ENCODE results near the gene AGAP6. TPM values are rescaled to one million over a fixed set of nuclear protein-coding genes. Genes with fewer than 3 reads are reported as not detected.
"Not testable (repeated sequence)": the region's sequence is repeated elsewhere in the genome, so short reads cannot be mapped to it uniquely, and the experiment has no call there.

AGAP6 gene
- total RNA-seq, 1 experiment from 2014 or later, result 16.7 TPM

- H3K4me1 ChIP-seq (ENCODE audit: insufficient read depth, low read length, poor library complexity, severe bottlenecking); CTCF ChIA-PET; H3K4me3 ChIP-seq (ENCODE audit: low read depth, low read length, poor library complexity, severe bottlenecking); H3K9me3 ChIP-seq (ENCODE audit: low read depth, low read length, poor library complexity, severe bottlenecking); BruUV-seq (replicated peaks); H3K27me3 ChIP-seq (replicated peaks; ENCODE audit: insufficient read depth, low read depth, low read length, poor library complexity); H3K36me3 ChIP-seq (ENCODE audit: insufficient read depth, low read length, poor library complexity, severe bottlenecking); intact Hi-C loops (cut with micrococcal nuclease; ENCODE audit: unreplicated experiment); H3K27ac ChIP-seq (ENCODE audit: low read depth, low read length, poor library complexity, severe bottlenecking); POLR2A ChIA-PET (ENCODE audit: low non-redundant PET): not testable (repeated sequence)
- DNase-seq (ENCODE audit: low spot score), result peak; percentile 11
Observed at GRCh38 chr10:49953122-49953521, 35.1 kb upstream of the AGAP6 start.

GRCh38 chr10:49970331-49970857 lies 17.8 kb upstream of the AGAP6 start:
- POLR2A ChIA-PET (ENCODE audit: low non-redundant PET); H3K9me3 ChIP-seq (ENCODE audit: low read depth, low read length, poor library complexity, severe bottlenecking); H3K36me3 ChIP-seq (ENCODE audit: insufficient read depth, low read length, poor library complexity, severe bottlenecking); intact Hi-C loops (cut with micrococcal nuclease; ENCODE audit: unreplicated experiment); H3K27me3 ChIP-seq (replicated peaks; ENCODE audit: insufficient read depth, low read depth, low read length, poor library complexity); CTCF ChIA-PET; DNase-seq (ENCODE audit: low spot score); H3K4me1 ChIP-seq (ENCODE audit: insufficient read depth, low read length, poor library complexity, severe bottlenecking); H3K4me3 ChIP-seq (ENCODE audit: low read depth, low read length, poor library complexity, severe bottlenecking); H3K27ac ChIP-seq (ENCODE audit: low read depth, low read length, poor library complexity, severe bottlenecking); BruUV-seq (replicated peaks): not testable (repeated sequence)

- H3K27me3 ChIP-seq (replicated peaks; ENCODE audit: insufficient read depth, low read depth, low read length, poor library complexity); H3K4me1 ChIP-seq (ENCODE audit: insufficient read depth, low read length, poor library complexity, severe bottlenecking); H3K4me3 ChIP-seq (ENCODE audit: low read depth, low read length, poor library complexity, severe bottlenecking); intact Hi-C loops (cut with micrococcal nuclease; ENCODE audit: unreplicated experiment); POLR2A ChIA-PET (ENCODE audit: low non-redundant PET); DNase-seq (ENCODE audit: low spot score); H3K27ac ChIP-seq (ENCODE audit: low read depth, low read length, poor library complexity, severe bottlenecking); BruUV-seq (replicated peaks); H3K36me3 ChIP-seq (ENCODE audit: insufficient read depth, low read length, poor library complexity, severe bottlenecking); H3K9me3 ChIP-seq (ENCODE audit: low read depth, low read length, poor library complexity, severe bottlenecking); CTCF ChIA-PET: not testable (repeated sequence)
Observed at GRCh38 chr10:49971466-49971865, 16.7 kb upstream of the AGAP6 start.

- H3K36me3 ChIP-seq (ENCODE audit: insufficient read depth, low read length, poor library complexity, severe bottlenecking); DNase-seq (ENCODE audit: low spot score); H3K9me3 ChIP-seq (ENCODE audit: low read depth, low read length, poor library complexity, severe bottlenecking); H3K27ac ChIP-seq (ENCODE audit: low read depth, low read length, poor library complexity, severe bottlenecking); POLR2A ChIA-PET (ENCODE audit: low non-redundant PET); H3K4me1 ChIP-seq (ENCODE audit: insufficient read depth, low read length, poor library complexity, severe bottlenecking); H3K4me3 ChIP-seq (ENCODE audit: low read depth, low read length, poor library complexity, severe bottlenecking); BruUV-seq (replicated peaks); CTCF ChIA-PET; H3K27me3 ChIP-seq (replicated peaks; ENCODE audit: insufficient read depth, low read depth, low read length, poor library complexity); intact Hi-C loops (cut with micrococcal nuclease; ENCODE audit: unreplicated experiment): not testable (repeated sequence)
Observed at GRCh38 chr10:49972094-49972493, 16.1 kb upstream of the AGAP6 start.

- H3K27me3 ChIP-seq (replicated peaks; ENCODE audit: insufficient read depth, low read depth, low read length, poor library complexity); H3K27ac ChIP-seq (ENCODE audit: low read depth, low read length, poor library complexity, severe bottlenecking); BruUV-seq (replicated peaks); H3K4me3 ChIP-seq (ENCODE audit: low read depth, low read length, poor library complexity, severe bottlenecking); H3K4me1 ChIP-seq (ENCODE audit: insufficient read depth, low read length, poor library complexity, severe bottlenecking); DNase-seq (ENCODE audit: low spot score); POLR2A ChIA-PET (ENCODE audit: low non-redundant PET); CTCF ChIA-PET; H3K9me3 ChIP-seq (ENCODE audit: low read depth, low read length, poor library complexity, severe bottlenecking); intact Hi-C loops (cut with micrococcal nuclease; ENCODE audit: unreplicated experiment); H3K36me3 ChIP-seq (ENCODE audit: insufficient read depth, low read length, poor library complexity, severe bottlenecking): not testable (repeated sequence)
Observed at GRCh38 chr10:49977756-49978155, 10.4 kb upstream of the AGAP6 start.

GRCh38 chr10:49987207-49987606 lies 999 bp upstream of the AGAP6 start:
- BruUV-seq (replicated peaks); CTCF ChIA-PET; H3K9me3 ChIP-seq (ENCODE audit: low read depth, low read length, poor library complexity, severe bottlenecking); H3K27ac ChIP-seq (ENCODE audit: low read depth, low read length, poor library complexity, severe bottlenecking); POLR2A ChIA-PET (ENCODE audit: low non-redundant PET); intact Hi-C loops (cut with micrococcal nuclease; ENCODE audit: unreplicated experiment); H3K4me1 ChIP-seq (ENCODE audit: insufficient read depth, low read length, poor library complexity, severe bottlenecking); DNase-seq (ENCODE audit: low spot score); H3K27me3 ChIP-seq (replicated peaks; ENCODE audit: insufficient read depth, low read depth, low read length, poor library complexity); H3K36me3 ChIP-seq (ENCODE audit: insufficient read depth, low read length, poor library complexity, severe bottlenecking); H3K4me3 ChIP-seq (ENCODE audit: low read depth, low read length, poor library complexity, severe bottlenecking): not testable (repeated sequence)

GRCh38 chr10:49995321-49995720 lies 7.1 kb downstream of the AGAP6 start:
- CTCF ChIA-PET; BruUV-seq (replicated peaks); H3K27ac ChIP-seq (ENCODE audit: low read depth, low read length, poor library complexity, severe bottlenecking); H3K4me3 ChIP-seq (ENCODE audit: low read depth, low read length, poor library complexity, severe bottlenecking); POLR2A ChIA-PET (ENCODE audit: low non-redundant PET); H3K9me3 ChIP-seq (ENCODE audit: low read depth, low read length, poor library complexity, severe bottlenecking); H3K36me3 ChIP-seq (ENCODE audit: insufficient read depth, low read length, poor library complexity, severe bottlenecking); intact Hi-C loops (cut with micrococcal nuclease; ENCODE audit: unreplicated experiment); DNase-seq (ENCODE audit: low spot score); H3K27me3 ChIP-seq (replicated peaks; ENCODE audit: insufficient read depth, low read depth, low read length, poor library complexity); H3K4me1 ChIP-seq (ENCODE audit: insufficient read depth, low read length, poor library complexity, severe bottlenecking): not testable (repeated sequence)

- intact Hi-C loops (cut with micrococcal nuclease; ENCODE audit: unreplicated experiment); CTCF ChIA-PET; H3K4me1 ChIP-seq (ENCODE audit: insufficient read depth, low read length, poor library complexity, severe bottlenecking); H3K27ac ChIP-seq (ENCODE audit: low read depth, low read length, poor library complexity, severe bottlenecking); POLR2A ChIA-PET (ENCODE audit: low non-redundant PET); H3K4me3 ChIP-seq (ENCODE audit: low read depth, low read length, poor library complexity, severe bottlenecking); H3K9me3 ChIP-seq (ENCODE audit: low read depth, low read length, poor library complexity, severe bottlenecking); H3K27me3 ChIP-seq (replicated peaks; ENCODE audit: insufficient read depth, low read depth, low read length, poor library complexity); H3K36me3 ChIP-seq (ENCODE audit: insufficient read depth, low read length, poor library complexity, severe bottlenecking); BruUV-seq (replicated peaks); DNase-seq (ENCODE audit: low spot score): not testable (repeated sequence)
Observed at GRCh38 chr10:50014024-50014423, 25.8 kb downstream of the AGAP6 start.
